Skeletal muscle cell (primary cell): ENCODE data around the gene ADIPOQ.
"Not testable (repeated sequence)": the region's sequence is repeated elsewhere in the genome, so short reads cannot be mapped to it uniquely, and the experiment has no call there.

Experiments used
- DNase-seq: peaks from one replicate; pipeline ENCODE4 v3.0.0-alpha.2; 2010; ENCODE audit warnings: low read depth
- H3K4me3 ChIP-seq: 2 replicates; pipeline ENCODE4 v1.5.1; 2011; ENCODE audit warnings: low read depth, mild to moderate bottlenecking, control low read depth, low read length, moderate library complexity

Gene ADIPOQ

GRCh38 chr3:186889698-186890097 lies 47.2 kb downstream of the ADIPOQ start:
- DNase-seq, H3K4me3 ChIP-seq: not testable (repeated sequence)

- DNase-seq: no peak
- no peak overlapping the region for H3K4me3 ChIP-seq
These were observed 48.4 kb downstream of the ADIPOQ start for GRCh38 chr3:186890911-186891310.

GRCh38 chr3:186893071-186893470 lies 50.6 kb downstream of the ADIPOQ start:
- not testable (repeated sequence) for H3K4me3 ChIP-seq, DNase-seq

- no peak for DNase-seq
- no peak overlapping the region for H3K4me3 ChIP-seq
These were observed 52.9 kb downstream of the ADIPOQ start for GRCh38 chr3:186895406-186895805.

- no peak for DNase-seq
These were observed 53.5 kb downstream of the ADIPOQ start for GRCh38 chr3:186896006-186896405.

GRCh38 chr3:186896875-186897274 lies 54.4 kb downstream of the ADIPOQ start:
- DNase-seq: no peak
- no peak overlapping the region for H3K4me3 ChIP-seq

More at GRCh38 chr3:186896006-186896405, 53.5 kb downstream of the ADIPOQ start:
- H3K4me3 ChIP-seq: no peak overlapping the region

- no peak for DNase-seq
- no peak overlapping the region for H3K4me3 ChIP-seq
These were observed 58.7 kb downstream of the ADIPOQ start for GRCh38 chr3:186901135-186901734.

GRCh38 chr3:186902154-186902553 lies 59.6 kb downstream of the ADIPOQ start:
- no peak overlapping the region for H3K4me3 ChIP-seq
- no peak for DNase-seq

GRCh38 chr3:186902713-186903112 lies 60.2 kb downstream of the ADIPOQ start:
- DNase-seq: no peak
- H3K4me3 ChIP-seq: no peak overlapping the region

- not testable (repeated sequence) for H3K4me3 ChIP-seq, DNase-seq
These were observed 61.2 kb downstream of the ADIPOQ start for GRCh38 chr3:186903676-186904075.

GRCh38 chr3:186907075-186907474 lies 64.6 kb downstream of the ADIPOQ start:
- DNase-seq, H3K4me3 ChIP-seq: not testable (repeated sequence)
